T-cell (primary cell): ENCODE data around the gene HSP90AA1. TPM values are rescaled to one million over a fixed set of nuclear protein-coding genes. Genes with fewer than 3 reads are reported as not detected.

Experiments
- ATAC-seq, 4 experiments: fragments of 200-7000 bp in 3 of 4; fragments of 150-1000 bp in 1 of 4; cut with Tn5 transposase; replicated peaks in 1 of 4; 1 replicate in 3 of 4; 2 replicates in 1 of 4; pipeline ENCODE4 v1.10.0; 2021; ENCODE audit warnings: moderate library complexity in 3 of 4, mild to moderate bottlenecking in 2 of 4, moderate number of reproducible peaks in 1 of 4
- CTCF ChIA-PET, 2 donors: fragments of 300-600 bp; sonication (Branson Sonifier 250); formaldehyde crosslinking; loops; one replicate each; lab custom pipeline; 2022; ENCODE audit warnings: antibody characterized with exemption in 2 of 2; lab: Charles Lee
- POLR2A ChIA-PET, 2 donors: fragments of 300-600 bp; sonication (Branson Sonifier 250); formaldehyde crosslinking; loops; one replicate each; lab custom pipeline; 2022; ENCODE audit warnings: antibody characterized with exemption in 2 of 2; lab: Charles Lee
- DNase-seq, 35 experiments: peaks; one replicate each; pipeline versions ENCODE4 v3.0.0 to v3.0.0-alpha.2; 2013 to 2023
- H3K27ac ChIP-seq: one replicate; pipeline ENCODE4 v1.5.1; 2013; ENCODE audit warnings: low read length
- H3K27me3 ChIP-seq, 2 experiments: replicated peaks in 1 of 2; 1 replicate in 1 of 2; 2 replicates in 1 of 2; pipeline versions ENCODE4 v1.6.1 to v1.7.0; 2013; ENCODE audit warnings: low read length in 1 of 2, mixed read lengths in 1 of 2; ENCODE audit not compliant: control insufficient read depth in 2 of 2, insufficient read depth in 2 of 2; ENCODE audit errors: extremely low read depth in 1 of 2
- H3K36me3 ChIP-seq, 2 donors: 1 replicate in 1 of 2; 2 replicates in 1 of 2; pipeline versions ENCODE4 v1.6.1 to v1.7.0; 2013; ENCODE audit warnings: low read length in 1 of 2; ENCODE audit not compliant: control insufficient read depth in 2 of 2, insufficient read depth in 1 of 2; ENCODE audit errors: extremely low read depth in 1 of 2
- H3K4me1 ChIP-seq, 2 experiments: 1 replicate in 1 of 2; 2 replicates in 1 of 2; pipeline versions ENCODE4 v1.6.1 to v1.7.0; 2013; ENCODE audit warnings: low read length in 2 of 2, mixed read lengths in 1 of 2; ENCODE audit not compliant: insufficient read depth in 2 of 2, control insufficient read depth in 1 of 2; ENCODE audit errors: extremely low read depth in 1 of 2
- H3K4me3 ChIP-seq, 2 donors: 1 replicate in 1 of 2; 2 replicates in 1 of 2; pipeline versions ENCODE4 v1.5.1 to v1.7.0; 2013; ENCODE audit warnings: mild to moderate bottlenecking in 2 of 2, low read length in 1 of 2, moderate library complexity in 1 of 2; ENCODE audit not compliant: control insufficient read depth in 1 of 2; ENCODE audit errors: extremely low read depth in 1 of 2
- H3K9me3 ChIP-seq: 2 replicates; pipeline ENCODE4 v1.7.0; 2013
- H3K27ac Mint-ChIP-seq, 2 donors: one replicate each; pipeline ENCODE4 v1.8.0; 2020 to 2021; ENCODE audit warnings: mild to moderate bottlenecking in 2 of 2, mixed read lengths in 2 of 2
- H3K27me3 Mint-ChIP-seq, 2 donors: one replicate each; pipeline ENCODE4 v1.8.0; 2021 to 2022; ENCODE audit warnings: mixed read lengths in 2 of 2
- H3K36me3 Mint-ChIP-seq: one replicate; pipeline ENCODE4 v1.8.0; 2021; ENCODE audit warnings: mixed read lengths
- H3K4me1 Mint-ChIP-seq, 3 donors: one replicate each; pipeline ENCODE4 v1.8.0; 2020 to 2022; ENCODE audit warnings: mixed read lengths in 3 of 3, mild to moderate bottlenecking in 1 of 3
- H3K4me3 Mint-ChIP-seq, 3 donors: one replicate each; pipeline ENCODE4 v1.8.0; 2020 to 2022; ENCODE audit warnings: mild to moderate bottlenecking in 3 of 3, mixed read lengths in 3 of 3, moderate library complexity in 3 of 3
- H3K9me3 Mint-ChIP-seq, 3 donors: one replicate each; pipeline ENCODE4 v1.8.0; 2020 to 2022; ENCODE audit warnings: mixed read lengths in 3 of 3
- WGBS: methylation state at CpG from one replicate; pipeline ENCODE4 v1.1.5; 2013; ENCODE audit warnings: missing lambda C conversion rate; ENCODE audit not compliant: insufficient coverage; 5-methylcytosine and 5-hydroxymethylcytosine counted together
- total RNA-seq, 35 experiments: library from RNA in 6 of 35; stranded (reverse) in 6 of 35; fragments of 120-200 nt in 1 of 35; gene quantifications; one replicate each; pipeline versions ENCODE4 v1.2.1 to v1.2.4 and lab custom pipeline; 2013 to 2026

HSP90AA1 gene
- total RNA-seq, 5 donors from 2014 or later (not counting 1 experiment from before 2014, with no cell fraction given), result 230 to 471 (median 263) TPM

GRCh38 chr14:102095871-102096568 is 9.2 kb upstream of the HSP90AA1 start:
- no peaks in the 10 kb centered on the region for H3K9me3 ChIP-seq
- DNase-seq (no peak), ATAC-seq (peak in 2 of 4 experiments; percentile 28 to 30)
- ChIA-PET POLR2A (no interaction called here), CTCF (interaction anchor here (0.5 to 1.1 kb wide), 5 partner anchors 9 to 218 kb away, joined by 3 to 8 read pairs (median 3); no protein-coding TSS in a partner anchor)
- peaks cover 0 to 4% (median 3%) of the 10 kb centered on the region in 3 donors for H3K4me1 Mint-ChIP-seq
- no peaks in the 10 kb centered on the region for H3K9me3 Mint-ChIP-seq
- peaks cover 0 to under 1% of the 10 kb centered on the region in 2 experiments for H3K27me3 ChIP-seq
- H3K36me3 Mint-ChIP-seq, result no peaks in the 10 kb centered on the region
- peaks cover 0 to 3% of the 10 kb centered on the region in 2 experiments for H3K4me1 ChIP-seq
- H3K27ac ChIP-seq, result no peak overlapping the region
- no peak overlapping the region for H3K4me3 ChIP-seq
- no peaks in the 10 kb centered on the region for H3K27me3 Mint-ChIP-seq
- WGBS, result 75% methylated on average over 5 of the region's 8 CpGs
- no peaks in the 10 kb centered on the region for H3K36me3 ChIP-seq
- no peak overlapping the region for H3K27ac Mint-ChIP-seq
- no peak overlapping the region for H3K4me3 Mint-ChIP-seq

DNA sequence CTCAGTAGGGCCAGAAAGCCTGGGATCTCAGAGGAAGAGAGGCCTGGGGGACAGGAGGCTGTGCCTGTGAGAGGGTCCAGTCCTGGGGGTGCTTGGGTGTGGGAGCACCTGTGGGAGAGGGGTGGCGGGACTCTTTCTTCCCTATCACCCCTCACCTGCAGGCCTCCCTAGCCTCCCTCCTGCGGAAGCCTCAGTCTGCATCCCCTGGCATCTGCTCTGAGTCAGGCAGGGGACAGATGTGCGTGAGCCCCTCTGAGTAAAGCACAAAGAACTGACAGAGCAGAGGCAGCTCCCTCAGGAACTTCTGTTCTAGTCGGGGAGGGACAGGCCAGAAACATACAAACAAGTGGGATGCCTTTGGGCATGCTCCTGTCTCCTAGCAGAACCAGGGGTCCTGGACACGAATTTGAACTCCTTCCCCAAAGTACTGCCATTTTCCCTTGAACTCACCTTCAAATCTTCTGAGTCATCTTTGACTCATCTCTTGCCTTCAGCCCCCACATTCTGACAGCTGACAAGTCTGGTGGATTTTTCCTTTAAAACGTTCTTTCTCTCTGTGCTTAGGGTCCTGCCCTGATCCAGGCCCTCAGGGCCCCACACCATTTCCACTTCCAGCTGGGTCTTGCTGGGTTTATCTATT is 8.5 kb upstream of the HSP90AA1 start:
- Histone ChIP-seq H3K27me3 (no peaks in the 10 kb centered on the region), H3K9me3 (no peaks in the 10 kb centered on the region), H3K36me3 (no peaks in the 10 kb centered on the region), H3K27ac (no peak overlapping the region), H3K4me3 (no peak overlapping the region), H3K4me1 (peaks cover 0 to 3% of the 10 kb centered on the region in 2 experiments)
- Mint-ChIP-seq H3K4me3 (no peak overlapping the region), H3K27ac (no peak overlapping the region), H3K36me3 (no peaks in the 10 kb centered on the region), H3K4me1 (peaks cover under 1 to 4% (median 3%) of the 10 kb centered on the region in 3 donors), H3K27me3 (no peaks in the 10 kb centered on the region), H3K9me3 (no peaks in the 10 kb centered on the region)
- ChIA-PET POLR2A (no interaction called here), CTCF (interaction anchor here in 1 of 2 donors (0.9 to 1.0 kb wide), 2 partner anchors 32 to 219 kb away, joined by 3 to 8 read pairs; no protein-coding TSS in a partner anchor)
- WGBS, result 81% methylated on average over 5 of the region's 6 CpGs
- no peak for DNase-seq
- no peak for ATAC-seq

GRCh38 chr14:102094101-102094500 is 7.3 kb upstream of the HSP90AA1 start:
- H3K9me3 Mint-ChIP-seq, result no peaks in the 10 kb centered on the region
- H3K27me3 ChIP-seq, result no peaks in the 10 kb centered on the region
- H3K36me3 ChIP-seq, result no peaks in the 10 kb centered on the region
- H3K9me3 ChIP-seq, result no peaks in the 10 kb centered on the region
- POLR2A ChIA-PET, result no interaction called here
- H3K36me3 Mint-ChIP-seq, result no peaks in the 10 kb centered on the region
- no peak for ATAC-seq
- H3K27me3 Mint-ChIP-seq, result no peaks in the 10 kb centered on the region
- no peak for DNase-seq
- H3K4me1 Mint-ChIP-seq, result peaks cover 13 to 15% (median 13%) of the 10 kb centered on the region in 3 donors
- no peak overlapping the region for H3K4me3 Mint-ChIP-seq
- H3K4me3 ChIP-seq, result no peak overlapping the region
- 100% methylated on average over 1 of the region's 7 CpGs for WGBS
- H3K27ac ChIP-seq, result no peak overlapping the region
- peaks cover 0 to 6% of the 10 kb centered on the region in 2 experiments for H3K4me1 ChIP-seq
- CTCF ChIA-PET, result no interaction called here
- no peak overlapping the region for H3K27ac Mint-ChIP-seq

GRCh38 chr14:102092806-102093205 is 6.0 kb upstream of the HSP90AA1 start:
- no peak for ATAC-seq

DNA sequence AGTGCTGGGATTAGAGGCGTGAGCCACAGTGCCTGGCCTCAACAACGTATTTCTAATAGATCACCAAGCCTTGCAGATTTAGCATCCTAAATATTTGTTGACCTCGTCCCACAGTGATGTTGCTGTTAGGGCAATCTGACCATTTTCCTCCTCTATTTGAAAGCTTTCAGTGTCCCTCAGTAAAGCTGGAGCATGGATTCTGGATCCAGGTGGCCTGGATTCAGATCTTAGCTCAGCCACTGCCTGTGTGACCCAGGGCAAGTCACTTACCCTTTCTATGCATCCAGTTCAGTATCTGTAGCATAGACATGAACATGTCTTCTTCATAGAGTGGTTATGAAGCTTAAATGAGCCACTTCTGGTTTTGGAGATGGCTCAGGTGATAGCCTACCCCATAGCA is 3.9 kb upstream of the HSP90AA1 start:
- Histone ChIP-seq H3K27ac (no peak overlapping the region), H3K4me3 (no peak overlapping the region), H3K27me3 (no peaks in the 10 kb centered on the region), H3K9me3 (no peaks in the 10 kb centered on the region), H3K4me1 (peaks cover 5 to 25% of the 10 kb centered on the region in 2 experiments), H3K36me3 (peaks cover 0 to 1% of the 10 kb centered on the region in 2 donors)
- H3K27me3 Mint-ChIP-seq, result no peaks in the 10 kb centered on the region
- H3K9me3 Mint-ChIP-seq, result no peaks in the 10 kb centered on the region
- ATAC-seq (no peak), DNase-seq (no peak)
- H3K4me1 Mint-ChIP-seq, result peaks cover 26 to 31% (median 27%) of the 10 kb centered on the region in 3 donors
- no peak overlapping the region for H3K27ac Mint-ChIP-seq
- H3K36me3 Mint-ChIP-seq, result peaks cover 6% of the 10 kb centered on the region
- CTCF ChIA-PET, result no interaction called here
- WGBS, result 94% methylated on average over 2 of the region's 3 CpGs
- POLR2A ChIA-PET, result no interaction called here
- peak overlapping the region in 1 of 3 donors; percentile 85 for H3K4me3 Mint-ChIP-seq

More at GRCh38 chr14:102092806-102093205, 6.0 kb upstream of the HSP90AA1 start:
- no peak overlapping the region for H3K4me3 Mint-ChIP-seq
- no peaks in the 10 kb centered on the region for H3K9me3 Mint-ChIP-seq
- H3K4me1 ChIP-seq, result peaks cover 2 to 18% of the 10 kb centered on the region in 2 experiments
- H3K4me1 Mint-ChIP-seq, result peaks cover 23 to 25% (median 25%) of the 10 kb centered on the region in 3 donors
- H3K27me3 ChIP-seq, result no peaks in the 10 kb centered on the region
- H3K27ac Mint-ChIP-seq, result no peak overlapping the region
- H3K27ac ChIP-seq, result no peak overlapping the region
- H3K36me3 Mint-ChIP-seq, result no peaks in the 10 kb centered on the region
- no peaks in the 10 kb centered on the region for H3K36me3 ChIP-seq
- no peaks in the 10 kb centered on the region for H3K27me3 Mint-ChIP-seq
- H3K4me3 ChIP-seq, result no peak overlapping the region
- ChIA-PET POLR2A (no interaction called here), CTCF (interaction anchor here in 1 of 2 donors (0.7 kb wide), 1 partner anchor 12 kb away, joined by 11 read pairs; no protein-coding TSS in a partner anchor)
- WGBS, result no CpG with 5 or more reads among the region's 10 CpGs
- no peak for DNase-seq
- H3K9me3 ChIP-seq, result no peaks in the 10 kb centered on the region

- no peak overlapping the region for H3K4me3 ChIP-seq
- no peaks in the 10 kb centered on the region for H3K27me3 ChIP-seq
- Mint-ChIP-seq H3K4me3 (peak overlapping the region; percentile 67 to 85 (median 84)), H3K36me3 (peaks cover 16% of the 10 kb centered on the region), H3K9me3 (no peaks in the 10 kb centered on the region), H3K27ac (peak overlapping the region; percentile 85 to 94), H3K4me1 (peaks cover 35 to 40% (median 36%) of the 10 kb centered on the region in 3 donors), H3K27me3 (no peaks in the 10 kb centered on the region)
- H3K27ac ChIP-seq, result no peak overlapping the region
- ChIA-PET CTCF (no interaction called here), POLR2A (no interaction called here)
- ATAC-seq, result no peak
- 94% methylated on average over 11 of the region's 11 CpGs for WGBS
- peaks cover 3 to 11% of the 10 kb centered on the region in 2 donors for H3K36me3 ChIP-seq
- H3K9me3 ChIP-seq, result no peaks in the 10 kb centered on the region
- H3K4me1 ChIP-seq, result peaks cover 14 to 32% of the 10 kb centered on the region in 2 experiments
- DNase-seq, result no peak
These were observed 2.9 kb upstream of the HSP90AA1 start for GRCh38 chr14:102089621-102090343.
